Brain microvascular endothelial cell (primary cell): ENCODE measurements around the gene COA3.

Source experiments
- DNase-seq: peaks from one replicate; pipeline ENCODE4 v3.0.0-alpha.2; 2020
- H3K27ac ChIP-seq: fragments of 250-450 bp; sonication (Bioruptor Pico); 2 replicates; pipeline ENCODE4 v1.5.1; 2020; ENCODE audit warnings: mild to moderate bottlenecking, moderate library complexity
- H3K27me3 ChIP-seq: fragments of 250-450 bp; sonication (Bioruptor Pico); replicated peaks from 2 replicates; pipeline ENCODE4 v1.5.1; 2020; ENCODE audit warnings: mild to moderate bottlenecking
- H3K36me3 ChIP-seq: fragments of 250-450 bp; sonication (Bioruptor Pico); replicated peaks from 2 replicates; pipeline ENCODE4 v1.5.1; 2020; ENCODE audit warnings: mild to moderate bottlenecking
- H3K4me3 ChIP-seq: 2 replicates; pipeline ENCODE4 v1.5.1; 2011; ENCODE audit warnings: low read depth, mild to moderate bottlenecking, control low read depth, low read length, moderate library complexity
- CTCF ChIP-seq: IDR thresholded peaks from 2 replicates; pipeline ENCODE4 v1.5.1; 2011; ENCODE audit warnings: low read depth, mild to moderate bottlenecking, moderate library complexity, low read length, control low read depth, inconsistent platforms; ENCODE audit errors: missing control alignments
- in situ Hi-C: cut with HindIII; loops from 2 replicates; pipeline ENCODE4 v1.10.0; 2017; ENCODE audit warnings: low sequenced_read_pairs, low pct_ligation_motif_present

The COA3 gene

GRCh38 chr17:42754782-42755181 is 43.7 kb downstream of the COA3 start:
- in situ Hi-C loops, result no loop called here
- TF ChIP-seq CTCF, result no peak
- H3K27me3 ChIP-seq, result peaks cover under 1% of the 10 kb centered on the region

GRCh38 chr17:42751628-42752027 is 46.9 kb downstream of the COA3 start:
- Histone ChIP-seq H3K27me3 (no peaks in the 10 kb centered on the region), H3K36me3 (no peaks in the 10 kb centered on the region), H3K4me3 (no peak overlapping the region), H3K27ac (no peak overlapping the region)
- TF ChIP-seq CTCF, result no peak
- in situ Hi-C loops, result no loop called here
- DNase-seq, result peak; percentile 32

More at GRCh38 chr17:42754782-42755181, 43.7 kb downstream of the COA3 start:
- Histone ChIP-seq H3K4me3 (no peak overlapping the region), H3K36me3 (no peaks in the 10 kb centered on the region), H3K27ac (no peak overlapping the region)
- no peak for DNase-seq

GRCh38 chr17:42750739-42751344 is 47.7 kb downstream of the COA3 start:
- TF ChIP-seq CTCF, result no peak
- Histone ChIP-seq H3K27ac (no peak overlapping the region), H3K27me3 (no peaks in the 10 kb centered on the region), H3K4me3 (no peak overlapping the region), H3K36me3 (no peaks in the 10 kb centered on the region)
- no peak for DNase-seq
- in situ Hi-C loops, result no loop called here

GRCh38 chr17:42748908-42749798 is 49.4 kb downstream of the COA3 start:
- in situ Hi-C loops, result no loop called here
- TF ChIP-seq CTCF, result no peak
- no peak for DNase-seq
- Histone ChIP-seq H3K27me3 (no peaks in the 10 kb centered on the region), H3K36me3 (no peaks in the 10 kb centered on the region), H3K4me3 (no peak overlapping the region), H3K27ac (no peak overlapping the region)

- no peak overlapping the region for H3K27ac ChIP-seq
- no peak for TF ChIP-seq CTCF
- no peak for DNase-seq
- H3K4me3 ChIP-seq, result no peak overlapping the region
- in situ Hi-C loops, result no loop called here
- H3K36me3 ChIP-seq, result no peaks in the 10 kb centered on the region
- no peaks in the 10 kb centered on the region for H3K27me3 ChIP-seq
Measured at GRCh38 chr17:42748202-42748907, 50.1 kb downstream of the COA3 start.
